Smooth muscle cell (in vitro differentiated cells): ENCODE data around the gene PARP12. TPM values are rescaled to one million over a fixed set of nuclear protein-coding genes. Genes with fewer than 3 reads are reported as not detected.

Source experiments
- DNase-seq: peaks from one replicate; lab custom pipeline; 2025; ENCODE audit not compliant: unreplicated experiment; lab: John Stamatoyannopoulos, UW
- H2AFZ ChIP-seq: fragments of 200-600 bp; sonication (generic); 2 replicates; pipeline ENCODE4 v1.6.0; 2016; ENCODE audit warnings: antibody characterized with exemption, low read depth, mild to moderate bottlenecking
- H3F3A ChIP-seq: fragments of 200-600 bp; sonication (generic); 2 replicates; pipeline ENCODE4 v1.6.0; 2017; ENCODE audit warnings: antibody characterized with exemption, low read depth
- H3K27ac ChIP-seq: fragments of 200-600 bp; sonication (generic); 2 replicates; pipeline ENCODE4 v1.5.1; 2016; ENCODE audit warnings: low read depth, mild to moderate bottlenecking
- H3K27me3 ChIP-seq: fragments of 200-600 bp; sonication (generic); 2 replicates; pipeline ENCODE4 v1.6.1; 2016; ENCODE audit warnings: low read depth, mild to moderate bottlenecking
- H3K36me3 ChIP-seq: fragments of 200-600 bp; sonication (generic); 2 replicates; pipeline ENCODE4 v1.5.1; 2016; ENCODE audit warnings: low read depth
- H3K4me1 ChIP-seq: fragments of 200-600 bp; sonication (generic); 2 replicates; pipeline ENCODE4 v1.5.1; 2016; ENCODE audit warnings: low read depth
- H3K4me2 ChIP-seq: fragments of 200-600 bp; sonication (generic); 2 replicates; pipeline ENCODE4 v1.6.0; 2016; ENCODE audit warnings: mild to moderate bottlenecking
- H3K4me3 ChIP-seq: fragments of 200-600 bp; sonication (generic); 2 replicates; pipeline ENCODE4 v1.5.1; 2016; ENCODE audit warnings: mild to moderate bottlenecking
- H3K79me2 ChIP-seq: fragments of 200-600 bp; sonication (generic); 2 replicates; pipeline ENCODE4 v1.6.0; 2016; ENCODE audit warnings: low read depth, mild to moderate bottlenecking
- H3K9ac ChIP-seq: fragments of 200-600 bp; sonication (generic); 2 replicates; pipeline ENCODE4 v1.6.0; 2016; ENCODE audit warnings: low read depth
- H3K9me3 ChIP-seq: fragments of 200-600 bp; sonication (generic); replicated peaks from 2 replicates; pipeline ENCODE4 v1.5.1; 2016; ENCODE audit warnings: low read depth
- H4K20me1 ChIP-seq: fragments of 200-600 bp; sonication (generic); 2 replicates; pipeline ENCODE4 v1.6.0; 2016; ENCODE audit warnings: low read depth
- WGBS: methylation state at CpG from one replicate; pipeline ENCODE4 v1.1.7; 2016; ENCODE audit warnings: low lambda C conversion rate; 5-methylcytosine and 5-hydroxymethylcytosine counted together
- polyA plus RNA-seq: library from polyadenylated mRNA; unstranded; fragments of >200 nt; fragmentation: Nextera tagmentation; extraction: Ambion mirVana; gene quantifications from 2 replicates; pipeline ENCODE4 v1.2.1, GENCODE V29; 2016
- total RNA-seq: library from RNA; depleted of rRNA; stranded (reverse); fragments of >200 nt; gene quantifications from 2 replicates; pipeline ENCODE4 v1.2.3, GENCODE V29; 2014
- TF ChIP-seq, protein P1 (sequence below): fragments of 200-600 bp; sonication (generic); IDR thresholded peaks from 2 replicates; pipeline ENCODE4 v1.5.1; 2017; ENCODE audit warnings: borderline replicate concordance, mild to moderate bottlenecking, antibody characterized with exemption; ENCODE audit not compliant: insufficient read depth, poor library complexity, severe bottlenecking

PARP12 gene
- total and polyA plus RNA-seq, 2 experiments from 2014 or later, result 1.4 to 2.4 TPM

DNA sequence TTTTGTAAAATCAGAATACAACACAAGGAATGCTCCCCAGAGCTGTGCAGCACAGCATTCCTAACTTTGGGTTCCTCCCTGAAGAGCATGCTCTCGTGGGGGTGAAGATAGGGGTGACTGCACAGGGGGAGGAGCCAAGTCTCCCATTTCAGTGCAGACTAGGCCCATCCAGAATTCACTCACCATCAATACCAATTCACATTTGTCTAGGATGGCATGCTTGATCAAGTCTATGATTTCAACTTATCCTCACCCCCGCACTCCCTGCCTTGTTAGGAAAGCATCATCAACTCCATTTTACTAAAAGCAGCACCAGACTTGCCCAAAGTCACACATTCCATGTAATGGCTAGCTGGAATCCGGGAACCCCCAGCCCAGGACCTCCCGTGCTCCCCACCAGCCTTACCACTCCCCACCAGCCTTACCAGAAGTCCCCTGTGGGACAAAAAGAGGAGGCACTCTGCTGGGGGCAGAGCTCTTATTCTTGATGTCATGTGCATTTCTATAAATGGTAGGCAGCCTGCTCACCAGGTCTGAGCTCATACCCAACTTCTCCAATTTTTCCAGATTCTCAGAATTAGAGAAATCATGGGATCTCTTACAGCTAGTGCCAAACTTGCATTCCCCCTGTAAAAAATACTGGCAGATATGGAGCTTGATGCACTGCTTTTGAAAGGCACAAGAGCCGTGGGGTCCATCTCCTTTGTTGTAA, 6.2 kb downstream of the PARP12 start:
- Histone ChIP-seq H3K4me3 (no peak overlapping the region), H3K36me3 (no peaks in the 10 kb centered on the region), H3K27me3 (peaks cover 13% of the 10 kb centered on the region), H3K9ac (no peak overlapping the region), H3K4me1 (no peaks in the 10 kb centered on the region), H4K20me1 (no peaks in the 10 kb centered on the region), H3K79me2 (no peaks in the 10 kb centered on the region), H3F3A (no peaks in the 10 kb centered on the region), H3K27ac (no peak overlapping the region), H2AFZ (no peak overlapping the region), H3K9me3 (no peaks in the 10 kb centered on the region), H3K4me2 (no peak overlapping the region)
- TF ChIP-seq, protein P1, sequence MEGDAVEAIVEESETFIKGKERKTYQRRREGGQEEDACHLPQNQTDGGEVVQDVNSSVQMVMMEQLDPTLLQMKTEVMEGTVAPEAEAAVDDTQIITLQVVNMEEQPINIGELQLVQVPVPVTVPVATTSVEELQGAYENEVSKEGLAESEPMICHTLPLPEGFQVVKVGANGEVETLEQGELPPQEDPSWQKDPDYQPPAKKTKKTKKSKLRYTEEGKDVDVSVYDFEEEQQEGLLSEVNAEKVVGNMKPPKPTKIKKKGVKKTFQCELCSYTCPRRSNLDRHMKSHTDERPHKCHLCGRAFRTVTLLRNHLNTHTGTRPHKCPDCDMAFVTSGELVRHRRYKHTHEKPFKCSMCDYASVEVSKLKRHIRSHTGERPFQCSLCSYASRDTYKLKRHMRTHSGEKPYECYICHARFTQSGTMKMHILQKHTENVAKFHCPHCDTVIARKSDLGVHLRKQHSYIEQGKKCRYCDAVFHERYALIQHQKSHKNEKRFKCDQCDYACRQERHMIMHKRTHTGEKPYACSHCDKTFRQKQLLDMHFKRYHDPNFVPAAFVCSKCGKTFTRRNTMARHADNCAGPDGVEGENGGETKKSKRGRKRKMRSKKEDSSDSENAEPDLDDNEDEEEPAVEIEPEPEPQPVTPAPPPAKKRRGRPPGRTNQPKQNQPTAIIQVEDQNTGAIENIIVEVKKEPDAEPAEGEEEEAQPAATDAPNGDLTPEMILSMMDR, result no peak
- DNase-seq, result no peak
- 96% methylated on average over 5 of the region's 5 CpGs for WGBS

DNA sequence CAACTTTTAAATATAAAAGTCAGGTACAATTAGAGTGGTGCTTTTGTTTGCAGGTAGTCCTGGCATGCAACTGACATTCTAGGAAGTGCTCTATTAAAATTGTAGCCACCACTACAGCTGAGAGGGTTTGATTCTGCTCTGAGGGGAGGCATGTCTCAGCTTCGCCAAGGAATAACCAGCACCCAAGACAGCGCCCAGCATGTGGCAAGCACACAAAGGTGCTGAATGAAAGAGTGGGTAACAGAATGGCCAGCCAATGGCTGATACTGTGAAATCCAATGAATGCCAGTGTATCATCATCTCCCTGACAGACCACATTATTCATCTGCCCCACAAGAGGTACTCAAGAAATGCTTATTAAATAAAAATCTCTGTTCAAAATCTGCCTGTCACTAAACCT, 6.9 kb downstream of the PARP12 start:
- TF ChIP-seq, protein P1, result no peak
- Histone ChIP-seq H3K27me3 (peaks cover 13% of the 10 kb centered on the region), H3K36me3 (no peaks in the 10 kb centered on the region), H3K9ac (no peak overlapping the region), H3F3A (no peaks in the 10 kb centered on the region), H3K27ac (no peak overlapping the region), H3K79me2 (no peaks in the 10 kb centered on the region), H3K9me3 (no peaks in the 10 kb centered on the region), H3K4me2 (no peak overlapping the region), H3K4me3 (no peak overlapping the region), H3K4me1 (no peaks in the 10 kb centered on the region), H2AFZ (no peak overlapping the region), H4K20me1 (no peaks in the 10 kb centered on the region)
- 96% methylated on average over 2 of the region's 2 CpGs for WGBS
- no peak for DNase-seq

DNA sequence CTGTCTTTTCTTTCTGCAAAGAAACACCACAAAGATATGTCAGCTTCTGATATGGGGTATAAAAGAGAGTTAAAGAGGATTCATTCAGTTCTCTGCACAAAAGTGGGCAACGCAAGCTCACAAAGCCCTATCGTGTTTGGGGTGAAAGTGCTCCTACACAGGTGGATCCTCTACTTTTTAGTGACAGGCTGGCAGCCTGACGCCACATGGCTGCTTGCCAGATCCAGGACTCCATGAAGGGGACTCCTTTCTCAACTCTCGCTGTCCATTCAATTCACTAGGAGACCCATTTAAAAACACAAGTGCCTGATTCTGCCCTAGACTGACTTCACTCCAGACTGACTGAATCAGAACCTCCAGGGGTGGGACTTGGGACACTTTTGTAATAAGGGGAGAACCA, 8.0 kb downstream of the PARP12 start:
- no peaks in the 10 kb centered on the region for H3K4me1 ChIP-seq
- H3K36me3 ChIP-seq, result no peaks in the 10 kb centered on the region
- no peaks in the 10 kb centered on the region for H3K79me2 ChIP-seq
- no peak overlapping the region for H3K4me2 ChIP-seq
- H4K20me1 ChIP-seq, result no peaks in the 10 kb centered on the region
- TF ChIP-seq, protein P1, result no peak
- no peaks in the 10 kb centered on the region for H3K9me3 ChIP-seq
- peaks cover 13% of the 10 kb centered on the region for H3K27me3 ChIP-seq
- DNase-seq, result no peak
- H2AFZ ChIP-seq, result no peak overlapping the region
- no peak overlapping the region for H3K4me3 ChIP-seq
- H3K27ac ChIP-seq, result no peak overlapping the region
- whole genome bisulfite sequencing, result 94% methylated on average over 4 of the region's 4 CpGs
- H3K9ac ChIP-seq, result no peak overlapping the region
- no peaks in the 10 kb centered on the region for H3F3A ChIP-seq

DNA sequence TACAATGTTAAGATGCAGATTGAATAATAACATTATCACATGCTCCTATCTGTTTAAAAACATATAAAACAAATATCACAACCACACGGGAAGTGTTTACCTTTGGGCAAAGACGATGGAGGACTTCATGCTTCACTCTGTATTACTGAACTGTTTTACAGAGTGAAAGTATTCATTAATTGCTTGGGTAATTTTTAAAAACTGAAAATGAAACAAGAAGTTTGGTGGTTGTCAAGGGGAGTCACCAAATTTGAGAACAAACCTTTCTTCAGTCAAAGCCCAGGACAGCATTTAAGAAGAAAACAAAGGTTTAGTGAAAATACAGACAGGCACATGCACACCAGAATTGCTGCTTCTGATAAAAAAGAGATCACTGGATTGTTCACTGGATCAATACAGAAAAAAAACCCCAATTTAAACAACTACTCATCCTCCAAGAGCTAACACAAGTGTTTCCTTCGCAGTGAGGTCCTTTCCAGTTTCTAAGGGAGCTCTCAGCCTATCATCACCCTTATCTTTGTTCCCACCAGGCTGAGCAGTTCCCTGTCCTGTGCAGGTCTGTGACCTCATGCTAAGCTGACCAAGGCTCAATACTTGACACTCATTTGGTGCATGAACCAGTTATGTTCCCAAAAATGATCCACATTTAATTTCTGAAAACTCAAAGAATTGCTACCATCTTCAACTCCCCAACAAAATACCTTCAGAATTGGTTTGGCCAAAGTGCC, 8.8 kb downstream of the PARP12 start:
- TF ChIP-seq, protein P1, result no peak
- Histone ChIP-seq H3K9me3 (no peaks in the 10 kb centered on the region), H3K4me1 (no peaks in the 10 kb centered on the region), H3K9ac (no peak overlapping the region), H2AFZ (no peak overlapping the region), H3K27me3 (peaks cover 13% of the 10 kb centered on the region), H3K27ac (no peak overlapping the region), H3K4me2 (no peak overlapping the region), H3K79me2 (no peaks in the 10 kb centered on the region), H3F3A (no peaks in the 10 kb centered on the region), H4K20me1 (no peaks in the 10 kb centered on the region), H3K36me3 (no peaks in the 10 kb centered on the region), H3K4me3 (no peak overlapping the region)
- 87% methylated on average over 3 of the region's 3 CpGs for WGBS
- DNase-seq, result no peak
